ENCODE data around the gene SIGLEC12. TPM values are rescaled to one million over a fixed set of nuclear protein-coding genes. Genes with fewer than 3 reads are reported as not detected.

Gene SIGLEC12
- total RNA-seq, result not detected in 2 replicates

DNA sequence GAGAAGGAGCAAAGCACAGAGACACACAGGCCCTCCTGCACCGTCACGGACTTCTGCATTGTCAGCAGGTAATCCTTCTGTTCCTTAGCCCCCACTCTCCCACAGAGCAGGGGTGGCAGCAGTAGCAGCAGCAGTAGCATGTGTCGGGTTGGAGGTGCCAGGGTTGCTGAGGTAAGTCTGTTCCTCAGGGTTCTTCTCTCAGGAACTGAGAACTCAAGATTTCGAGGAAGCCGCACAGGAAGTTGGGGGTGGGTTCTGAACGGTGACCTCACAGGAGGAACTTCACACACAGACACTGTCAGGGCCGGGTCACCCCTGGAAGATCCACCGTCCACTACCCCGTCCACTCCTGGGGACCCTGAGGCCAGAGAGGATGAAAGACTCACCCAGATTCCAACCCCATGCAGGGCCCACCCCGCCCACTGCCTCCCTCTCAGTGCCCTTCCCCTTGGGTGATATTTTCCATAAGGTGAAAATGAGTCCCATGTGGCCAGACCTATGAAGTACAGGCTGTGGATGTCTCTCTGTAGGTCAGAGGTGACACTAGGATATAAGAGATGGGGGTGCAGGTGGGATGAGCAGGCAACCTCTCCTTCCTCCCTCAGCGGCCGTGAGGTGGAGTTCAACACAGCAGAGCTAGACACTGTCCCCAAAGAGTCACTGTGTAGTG, at the start of gene SIGLEC12:
TSS of gene SIGLEC12 (minus strand) at position 207 of the 670 bp plus-strand sequence. CDS start at position 140, 67 bp downstream.
- TF ChIP-seq, protein P1, sequence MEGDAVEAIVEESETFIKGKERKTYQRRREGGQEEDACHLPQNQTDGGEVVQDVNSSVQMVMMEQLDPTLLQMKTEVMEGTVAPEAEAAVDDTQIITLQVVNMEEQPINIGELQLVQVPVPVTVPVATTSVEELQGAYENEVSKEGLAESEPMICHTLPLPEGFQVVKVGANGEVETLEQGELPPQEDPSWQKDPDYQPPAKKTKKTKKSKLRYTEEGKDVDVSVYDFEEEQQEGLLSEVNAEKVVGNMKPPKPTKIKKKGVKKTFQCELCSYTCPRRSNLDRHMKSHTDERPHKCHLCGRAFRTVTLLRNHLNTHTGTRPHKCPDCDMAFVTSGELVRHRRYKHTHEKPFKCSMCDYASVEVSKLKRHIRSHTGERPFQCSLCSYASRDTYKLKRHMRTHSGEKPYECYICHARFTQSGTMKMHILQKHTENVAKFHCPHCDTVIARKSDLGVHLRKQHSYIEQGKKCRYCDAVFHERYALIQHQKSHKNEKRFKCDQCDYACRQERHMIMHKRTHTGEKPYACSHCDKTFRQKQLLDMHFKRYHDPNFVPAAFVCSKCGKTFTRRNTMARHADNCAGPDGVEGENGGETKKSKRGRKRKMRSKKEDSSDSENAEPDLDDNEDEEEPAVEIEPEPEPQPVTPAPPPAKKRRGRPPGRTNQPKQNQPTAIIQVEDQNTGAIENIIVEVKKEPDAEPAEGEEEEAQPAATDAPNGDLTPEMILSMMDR (conservative IDR thresholded peaks at IDR 0.05; ENCODE audit: low read depth, low read length), result no peak
- DNase-seq (ENCODE audit: low read depth), result no peak

DNA sequence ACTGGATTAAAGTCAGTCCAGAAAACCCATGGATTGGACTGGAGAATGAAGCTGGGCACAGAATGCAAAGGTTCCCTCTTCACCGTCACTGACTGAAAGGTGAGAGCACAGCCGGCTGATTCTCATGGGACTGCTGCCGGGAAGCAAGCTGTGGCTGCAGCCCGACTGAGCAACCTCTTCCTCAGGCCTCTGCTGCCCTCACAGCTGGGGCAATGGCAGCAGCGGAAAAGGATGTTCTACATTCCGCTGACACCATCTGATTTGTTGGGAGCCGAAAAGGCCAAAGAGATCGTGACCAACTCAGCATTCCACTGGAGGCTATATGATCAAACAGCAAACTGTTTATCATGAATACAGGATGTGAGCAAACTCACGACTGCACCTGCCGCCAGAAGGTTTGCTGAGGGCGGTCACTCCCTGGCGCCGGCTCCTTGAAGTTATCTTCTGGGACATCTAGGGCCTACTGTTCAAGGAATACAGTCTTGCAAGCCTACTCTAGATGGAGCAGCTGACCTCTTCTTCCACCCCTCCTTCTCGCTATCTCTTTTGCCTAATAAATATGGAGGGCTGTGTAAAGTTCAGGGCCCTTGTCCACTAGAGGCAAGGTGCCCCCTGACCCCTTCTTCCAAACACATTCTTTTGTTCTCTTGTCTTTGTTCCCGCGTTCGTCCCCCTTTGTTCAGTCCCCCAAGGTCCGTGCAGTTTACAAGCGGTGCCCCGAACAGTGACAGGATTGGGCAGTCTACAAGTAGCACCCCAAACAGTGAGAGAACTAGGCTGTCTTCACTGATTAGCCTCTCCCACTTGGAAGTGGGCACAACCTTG, 49.5 kb upstream of the SIGLEC12 start:
- H3K4me3 ChIP-seq (ENCODE audit: low read depth, low read length), result no peak overlapping the region
- TF ChIP-seq, protein P1 (conservative IDR thresholded peaks at IDR 0.05; ENCODE audit: low read depth, low read length), result no peak
- no peak for DNase-seq (ENCODE audit: low read depth)

More for the DNA sequence above, at the start of gene SIGLEC12:
- H3K4me3 ChIP-seq (ENCODE audit: low read depth, low read length), result no peak within 1 kb of the TSS

DNA sequence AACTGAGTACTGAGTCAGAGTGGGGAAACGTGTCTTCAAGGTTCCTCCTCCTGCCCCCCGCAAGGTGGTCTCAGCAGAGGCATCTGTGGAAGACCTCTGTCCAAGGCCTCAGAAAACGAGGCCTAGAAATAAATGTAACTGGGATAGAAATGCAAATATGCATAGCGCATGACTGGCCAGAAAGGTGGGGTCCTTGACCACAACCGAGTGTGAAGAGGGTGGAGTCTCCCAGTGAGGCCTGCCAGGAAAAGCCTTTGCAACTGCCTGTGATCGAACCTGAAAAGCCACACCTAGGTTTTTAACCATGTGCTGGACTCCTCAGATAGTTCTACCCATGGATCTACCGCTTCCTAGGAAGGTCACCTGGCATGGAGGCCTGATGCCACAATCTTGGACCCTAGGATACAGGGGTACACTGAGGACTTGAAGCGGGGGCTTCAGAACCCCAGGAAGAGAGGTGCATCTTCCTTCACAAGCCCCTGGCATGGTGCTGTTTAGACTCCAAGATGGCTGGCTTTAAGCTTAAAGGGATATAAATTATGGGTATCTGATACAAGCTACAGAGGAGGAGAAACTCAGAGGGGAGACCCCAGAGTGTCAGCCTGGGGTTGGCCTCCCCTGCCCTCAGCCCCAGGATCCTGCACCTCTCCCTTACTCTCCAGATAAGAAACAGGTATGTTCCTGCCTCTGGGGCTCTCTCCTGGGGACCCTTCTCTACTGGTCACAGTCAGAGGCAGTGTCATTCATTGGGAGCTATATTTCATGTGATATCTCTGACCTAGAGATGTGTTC, 48.1 kb upstream of the SIGLEC12 start:
- no peak for DNase-seq (ENCODE audit: low read depth)
- TF ChIP-seq, protein P1 (conservative IDR thresholded peaks at IDR 0.05; ENCODE audit: low read depth, low read length), result no peak

DNA sequence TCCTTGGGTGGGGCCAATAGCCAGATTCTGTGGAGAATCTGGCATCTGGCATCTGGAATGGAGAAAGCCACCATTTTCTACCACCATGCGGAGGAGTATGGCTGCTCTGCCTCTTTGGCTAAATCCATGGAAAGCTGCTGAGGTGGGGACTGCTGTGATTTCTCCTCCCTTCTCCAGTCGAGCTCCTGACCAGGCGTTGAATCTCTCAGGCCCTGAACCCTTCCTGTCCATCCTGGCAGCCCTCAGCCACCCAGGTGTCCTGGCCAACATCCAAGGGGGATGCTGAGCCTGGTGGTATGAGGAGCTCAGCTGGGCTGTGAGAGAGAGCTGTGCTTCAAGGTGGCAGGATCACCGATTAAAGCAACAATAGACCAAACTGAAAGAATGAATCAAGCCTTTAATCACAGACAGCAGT, 47.3 kb upstream of the SIGLEC12 start:
- H3K4me3 ChIP-seq (ENCODE audit: low read depth, low read length), result no peak overlapping the region

More for the DNA sequence above, 48.1 kb upstream of the SIGLEC12 start:
- no peak overlapping the region for H3K4me3 ChIP-seq (ENCODE audit: low read depth, low read length)

DNA sequence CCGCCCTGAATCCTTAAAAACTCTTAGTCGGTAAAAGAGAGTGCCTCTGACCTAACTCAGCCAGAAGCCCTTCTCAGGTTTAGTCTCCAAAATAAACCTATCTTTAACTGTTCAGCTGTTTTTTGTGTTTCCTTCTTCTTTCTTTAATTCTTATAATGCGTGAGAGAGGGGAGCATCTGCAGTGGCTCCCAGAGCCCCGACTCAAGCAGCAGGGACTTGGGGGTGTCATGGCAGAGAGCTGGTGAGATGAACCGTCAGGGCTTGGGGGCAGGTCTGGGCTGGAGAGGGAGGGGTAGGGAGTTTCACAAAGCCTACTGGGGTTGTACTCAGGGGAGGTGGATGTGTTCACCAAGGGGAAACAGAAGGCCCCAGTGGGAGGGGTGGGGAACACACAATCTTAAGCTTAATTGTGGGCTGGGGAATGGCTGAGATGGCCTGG, 46.6 kb upstream of the SIGLEC12 start:
- TF ChIP-seq, protein P1 (conservative IDR thresholded peaks at IDR 0.05; ENCODE audit: low read depth, low read length), result no peak

More for the DNA sequence above, 47.3 kb upstream of the SIGLEC12 start:
- TF ChIP-seq, protein P1 (conservative IDR thresholded peaks at IDR 0.05; ENCODE audit: low read depth, low read length), result no peak
- DNase-seq (ENCODE audit: low read depth), result no peak

DNA sequence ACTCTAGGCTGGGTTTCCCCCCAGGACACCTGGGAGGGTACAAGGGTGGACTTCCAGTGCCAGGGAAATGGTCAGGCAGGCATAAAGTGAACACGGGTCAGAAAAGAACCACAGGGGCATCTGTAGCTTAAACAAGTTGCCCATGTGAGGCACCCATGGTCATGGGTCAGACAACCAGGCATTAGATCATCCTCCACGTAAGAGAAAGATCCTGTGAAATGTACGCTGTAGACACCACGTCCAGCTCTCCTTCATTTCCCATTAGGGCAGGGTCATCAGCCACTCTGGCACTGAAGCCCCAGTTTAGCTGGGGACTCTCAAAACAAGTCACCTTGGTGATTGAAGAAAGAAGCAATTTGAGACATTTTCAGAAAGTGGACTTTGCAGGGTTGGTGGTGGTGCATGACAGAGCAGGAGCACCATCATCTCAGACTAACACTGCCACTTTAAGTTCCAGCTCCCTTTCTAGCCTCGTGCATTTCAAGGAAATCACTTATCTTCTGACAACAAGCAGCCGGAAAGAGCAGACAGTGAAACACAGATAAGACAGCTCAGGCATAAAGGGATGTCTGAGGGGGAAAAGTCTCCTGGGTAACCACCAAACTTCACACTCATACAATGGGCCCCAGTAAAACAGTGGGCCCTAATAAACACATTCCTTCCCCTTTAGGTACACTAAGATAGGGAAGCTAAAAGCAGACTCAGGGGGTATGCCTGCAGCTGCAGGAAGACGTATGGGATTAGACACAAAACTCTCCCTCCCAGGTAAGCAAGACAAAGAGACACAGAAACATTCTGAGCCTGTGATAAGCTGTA, 46.0 kb upstream of the SIGLEC12 start:
- no peak overlapping the region for H3K4me3 ChIP-seq (ENCODE audit: low read depth, low read length)
- TF ChIP-seq, protein P1 (conservative IDR thresholded peaks at IDR 0.05; ENCODE audit: low read depth, low read length), result no peak
- DNase-seq (ENCODE audit: low read depth), result no peak

More for the DNA sequence above, 46.6 kb upstream of the SIGLEC12 start:
- no peak overlapping the region for H3K4me3 ChIP-seq (ENCODE audit: low read depth, low read length)
- no peak for DNase-seq (ENCODE audit: low read depth)
